ENCODE data around the gene SPRED1. TPM values are rescaled to one million over a fixed set of nuclear protein-coding genes. Genes with fewer than 3 reads are reported as not detected.

The SPRED1 gene
- total RNA-seq, 1 donor from 2014 or later, result 20.4 TPM

GRCh38 chr15:38211249-38211648, 41.4 kb upstream of the SPRED1 start:
- H3K36me3 ChIP-seq (ENCODE audit: control insufficient read depth, insufficient read depth, low read length), result no peaks in the 10 kb centered on the region
- DNase-seq (ENCODE audit: low read depth), result no peak
- no peaks in the 10 kb centered on the region for H3K27me3 ChIP-seq (ENCODE audit: control insufficient read depth, insufficient read depth, low read length)
- H3K4me3 ChIP-seq (ENCODE audit: low read depth, low read length), result no peak overlapping the region
- TF ChIP-seq, protein P1, sequence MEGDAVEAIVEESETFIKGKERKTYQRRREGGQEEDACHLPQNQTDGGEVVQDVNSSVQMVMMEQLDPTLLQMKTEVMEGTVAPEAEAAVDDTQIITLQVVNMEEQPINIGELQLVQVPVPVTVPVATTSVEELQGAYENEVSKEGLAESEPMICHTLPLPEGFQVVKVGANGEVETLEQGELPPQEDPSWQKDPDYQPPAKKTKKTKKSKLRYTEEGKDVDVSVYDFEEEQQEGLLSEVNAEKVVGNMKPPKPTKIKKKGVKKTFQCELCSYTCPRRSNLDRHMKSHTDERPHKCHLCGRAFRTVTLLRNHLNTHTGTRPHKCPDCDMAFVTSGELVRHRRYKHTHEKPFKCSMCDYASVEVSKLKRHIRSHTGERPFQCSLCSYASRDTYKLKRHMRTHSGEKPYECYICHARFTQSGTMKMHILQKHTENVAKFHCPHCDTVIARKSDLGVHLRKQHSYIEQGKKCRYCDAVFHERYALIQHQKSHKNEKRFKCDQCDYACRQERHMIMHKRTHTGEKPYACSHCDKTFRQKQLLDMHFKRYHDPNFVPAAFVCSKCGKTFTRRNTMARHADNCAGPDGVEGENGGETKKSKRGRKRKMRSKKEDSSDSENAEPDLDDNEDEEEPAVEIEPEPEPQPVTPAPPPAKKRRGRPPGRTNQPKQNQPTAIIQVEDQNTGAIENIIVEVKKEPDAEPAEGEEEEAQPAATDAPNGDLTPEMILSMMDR (IDR thresholded peaks at IDR 0.05; ENCODE audit: insufficient read depth, low read length, poor library complexity, severe bottlenecking), result no peak

DNA sequence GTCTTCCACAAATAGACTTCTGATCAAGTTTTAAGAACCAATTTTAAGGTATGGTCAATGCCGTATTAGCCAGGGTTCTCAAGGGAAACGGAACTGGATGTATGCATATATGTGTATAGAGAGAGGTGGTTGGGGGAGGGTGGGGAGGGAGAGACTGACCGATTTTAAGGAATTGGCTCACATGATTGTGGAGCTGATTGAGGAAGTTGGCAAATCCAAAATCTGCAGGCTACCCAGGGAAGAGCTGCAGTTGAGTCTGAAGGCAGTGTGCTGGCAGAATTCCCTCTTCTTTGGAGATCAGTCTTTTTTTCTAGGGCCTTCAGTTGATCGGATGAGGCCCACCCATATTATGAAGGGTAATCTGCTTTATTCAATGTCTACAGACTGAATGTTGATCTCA, 40.8 kb upstream of the SPRED1 start:
- Histone ChIP-seq H3K36me3 (ENCODE audit: control insufficient read depth, insufficient read depth, low read length) (no peaks in the 10 kb centered on the region), H3K4me3 (ENCODE audit: low read depth, low read length) (no peak overlapping the region), H3K27me3 (ENCODE audit: control insufficient read depth, insufficient read depth, low read length) (no peaks in the 10 kb centered on the region)
- TF ChIP-seq, protein P1 (IDR thresholded peaks at IDR 0.05; ENCODE audit: insufficient read depth, low read length, poor library complexity, severe bottlenecking), result no peak
- DNase-seq (ENCODE audit: low read depth), result no peak

- H3K27me3 ChIP-seq (ENCODE audit: control insufficient read depth, insufficient read depth, low read length), result no peaks in the 10 kb centered on the region
- no peaks in the 10 kb centered on the region for H3K36me3 ChIP-seq (ENCODE audit: control insufficient read depth, insufficient read depth, low read length)
- no peak for DNase-seq (ENCODE audit: low read depth)
- H3K4me3 ChIP-seq (ENCODE audit: low read depth, low read length), result no peak overlapping the region
- TF ChIP-seq, protein P1 (IDR thresholded peaks at IDR 0.05; ENCODE audit: insufficient read depth, low read length, poor library complexity, severe bottlenecking), result no peak
These were observed 39.8 kb upstream of the SPRED1 start for GRCh38 chr15:38212729-38213351.

- no peak for DNase-seq (ENCODE audit: low read depth)
- no peak overlapping the region for H3K4me3 ChIP-seq (ENCODE audit: low read depth, low read length)
- H3K27me3 ChIP-seq (ENCODE audit: control insufficient read depth, insufficient read depth, low read length), result no peaks in the 10 kb centered on the region
- TF ChIP-seq, protein P1 (IDR thresholded peaks at IDR 0.05; ENCODE audit: insufficient read depth, low read length, poor library complexity, severe bottlenecking), result no peak
- no peaks in the 10 kb centered on the region for H3K36me3 ChIP-seq (ENCODE audit: control insufficient read depth, insufficient read depth, low read length)
These were observed 39.3 kb upstream of the SPRED1 start for GRCh38 chr15:38213356-38213755.

DNA sequence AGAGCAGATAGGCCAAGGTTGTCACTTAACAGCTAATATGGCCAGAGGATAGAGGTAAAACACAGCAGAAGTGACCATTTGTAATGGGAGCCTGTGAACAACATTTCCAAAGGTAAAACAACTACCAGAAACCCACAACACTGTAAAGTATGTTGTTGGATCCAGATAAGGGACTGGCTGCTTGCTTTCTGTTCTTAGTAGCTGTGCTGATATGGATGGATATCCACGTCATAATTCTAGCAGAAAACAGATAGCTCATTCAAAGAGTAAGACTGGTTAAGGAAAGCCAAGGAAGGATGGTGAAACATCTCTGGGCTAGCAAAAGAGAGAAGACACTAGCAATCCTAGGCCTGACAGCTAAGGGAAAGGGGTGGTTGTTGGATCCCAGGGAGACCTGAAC, 36.9 kb upstream of the SPRED1 start:
- Histone ChIP-seq H3K27me3 (ENCODE audit: control insufficient read depth, insufficient read depth, low read length) (no peaks in the 10 kb centered on the region), H3K4me3 (ENCODE audit: low read depth, low read length) (no peak overlapping the region), H3K36me3 (ENCODE audit: control insufficient read depth, insufficient read depth, low read length) (no peaks in the 10 kb centered on the region)
- no peak for DNase-seq (ENCODE audit: low read depth)
- TF ChIP-seq, protein P1 (IDR thresholded peaks at IDR 0.05; ENCODE audit: insufficient read depth, low read length, poor library complexity, severe bottlenecking), result no peak

DNA sequence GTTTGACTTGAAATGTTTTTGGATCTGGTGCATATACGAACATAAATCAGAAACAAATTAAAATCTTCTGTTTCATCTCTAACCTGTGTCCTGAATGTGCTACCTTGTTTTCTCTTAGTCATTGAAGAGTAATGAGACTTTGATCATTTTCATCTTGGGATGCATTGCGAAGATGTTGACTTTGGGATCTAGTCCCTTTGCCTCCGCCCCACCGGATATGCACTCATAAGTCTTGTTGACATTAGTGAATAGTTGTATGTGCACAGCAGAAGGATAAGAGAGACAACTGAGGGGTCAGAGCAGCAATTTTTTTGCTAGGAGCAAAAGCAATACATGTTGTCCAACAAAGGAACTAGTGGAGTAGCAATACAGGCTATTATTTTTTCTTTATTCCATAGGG, 35.9 kb upstream of the SPRED1 start:
- Histone ChIP-seq H3K27me3 (ENCODE audit: control insufficient read depth, insufficient read depth, low read length) (no peaks in the 10 kb centered on the region), H3K36me3 (ENCODE audit: control insufficient read depth, insufficient read depth, low read length) (no peaks in the 10 kb centered on the region), H3K4me3 (ENCODE audit: low read depth, low read length) (no peak overlapping the region)
- no peak for DNase-seq (ENCODE audit: low read depth)
- TF ChIP-seq, protein P1 (IDR thresholded peaks at IDR 0.05; ENCODE audit: insufficient read depth, low read length, poor library complexity, severe bottlenecking), result no peak

Measured in kidney epithelial cell (primary cell).